GM23338 (cell line): Measurements from ENCODE around the gene ALCAM. TPM values are rescaled to one million over a fixed set of nuclear protein-coding genes. Genes with fewer than 3 reads are reported as not detected.

Experiments used
- ATAC-seq: fragments of 200-7000 bp; cut with Tn5 transposase; 3 replicates; pipeline ENCODE4 v1.9.1; 2020
- DNase-seq: peaks from one replicate; pipeline ENCODE4 v3.0.0-alpha.2; 2015; ENCODE audit warnings: low spot score
- H2AFZ ChIP-seq: fragments of 200-600 bp; sonication (generic); 2 replicates; pipeline ENCODE4 v1.8.0; 2016; ENCODE audit warnings: antibody characterized with exemption, mild to moderate bottlenecking, moderate library complexity
- H3F3A ChIP-seq: fragments of 200-600 bp; sonication (generic); replicated peaks from 2 replicates; pipeline ENCODE4 v1.8.0; 2017; ENCODE audit warnings: antibody characterized with exemption, mixed run types, low read depth
- H3K27ac ChIP-seq: fragments of 200-600 bp; sonication (generic); 2 replicates; pipeline ENCODE4 v1.6.1; 2016; ENCODE audit warnings: low read depth
- H3K27me3 ChIP-seq: fragments of 200-600 bp; sonication (generic); 2 replicates; pipeline ENCODE4 v1.8.0; 2016; ENCODE audit warnings: mild to moderate bottlenecking, mixed run types, moderate library complexity; ENCODE audit not compliant: insufficient read depth
- H3K36me3 ChIP-seq: fragments of 200-600 bp; sonication (generic); 2 replicates; pipeline ENCODE4 v1.8.0; 2016; ENCODE audit warnings: mild to moderate bottlenecking; ENCODE audit not compliant: insufficient read depth
- H3K4me1 ChIP-seq: fragments of 200-600 bp; sonication (generic); 2 replicates; pipeline ENCODE4 v1.8.0; 2016; ENCODE audit warnings: mild to moderate bottlenecking, moderate library complexity; ENCODE audit not compliant: insufficient read depth
- H3K4me2 ChIP-seq: fragments of 200-600 bp; sonication (generic); 2 replicates; pipeline ENCODE4 v1.7.1; 2017; ENCODE audit warnings: mixed run types
- H3K4me3 ChIP-seq: fragments of 200-600 bp; sonication (generic); 2 replicates; pipeline ENCODE4 v1.6.1; 2016; ENCODE audit warnings: mixed run types
- H3K79me2 ChIP-seq: fragments of 200-600 bp; sonication (generic); replicated peaks from 2 replicates; pipeline ENCODE4 v1.8.0; 2017; ENCODE audit warnings: mild to moderate bottlenecking; ENCODE audit not compliant: insufficient read depth
- H3K9me2 ChIP-seq: fragments of 200-600 bp; sonication (generic); 2 replicates; pipeline ENCODE4 v1.8.0; 2017; ENCODE audit not compliant: insufficient read depth
- H4K20me1 ChIP-seq: fragments of 200-600 bp; sonication (generic); replicated peaks from 2 replicates; pipeline ENCODE4 v1.8.0; 2017; ENCODE audit warnings: mild to moderate bottlenecking; ENCODE audit not compliant: insufficient read depth
- H3K27ac Mint-ChIP-seq: 2 replicates; pipeline ENCODE4 v1.8.0; 2020; ENCODE audit warnings: inconsistent platforms, mild to moderate bottlenecking, moderate library complexity, mixed read lengths
- H3K27me3 Mint-ChIP-seq: 3 replicates; pipeline ENCODE4 v1.8.0; 2022; ENCODE audit warnings: low read depth, mild to moderate bottlenecking, moderate library complexity, mixed read lengths, inconsistent platforms; ENCODE audit not compliant: insufficient read depth, poor library complexity
- H3K36me3 Mint-ChIP-seq: 3 replicates; pipeline ENCODE4 v1.8.0; 2021; ENCODE audit warnings: low read depth, mild to moderate bottlenecking, inconsistent platforms, moderate library complexity, mixed read lengths
- H3K4me1 Mint-ChIP-seq: 3 replicates; pipeline ENCODE4 v1.8.0; 2020; ENCODE audit warnings: mild to moderate bottlenecking, inconsistent platforms, mixed read lengths
- H3K4me3 Mint-ChIP-seq: 3 replicates; pipeline ENCODE4 v1.8.0; 2021; ENCODE audit warnings: moderate library complexity, mild to moderate bottlenecking, inconsistent platforms, mixed read lengths
- H3K9me3 Mint-ChIP-seq: 3 replicates; pipeline ENCODE4 v1.8.0; 2020; ENCODE audit warnings: moderate library complexity, mild to moderate bottlenecking, inconsistent platforms, mixed read lengths
- CTCF ChIP-seq, 2 experiments: fragments of 200-600 bp in 1 of 2; sonication (generic) in 1 of 2; conservative IDR thresholded peaks; 2 replicates each; pipeline versions ENCODE4 v1.5.1 to v1.6.1; 2016 to 2017; ENCODE audit warnings: antibody characterized with exemption in 2 of 2, low read depth in 2 of 2, mild to moderate bottlenecking in 2 of 2, moderate library complexity in 1 of 2
- ETS1 ChIP-seq: IDR thresholded peaks from 2 replicates; pipeline ENCODE4 v1.6.1; 2016; ENCODE audit warnings: antibody characterized with exemption
- JUNB ChIP-seq: IDR thresholded peaks from one replicate; pipeline ENCODE4 v1.6.1; 2016; ENCODE audit warnings: antibody characterized with exemption; ENCODE audit not compliant: unreplicated experiment
- POLR2AphosphoS5 ChIP-seq: IDR thresholded peaks from 2 replicates; pipeline ENCODE4 v1.6.1; 2016; ENCODE audit warnings: antibody characterized with exemption, low read depth
- REST ChIP-seq: IDR thresholded peaks from one replicate; pipeline ENCODE4 v1.6.1; 2018; ENCODE audit warnings: antibody characterized with exemption; ENCODE audit not compliant: unreplicated experiment
- STAT1 ChIP-seq: IDR thresholded peaks from one replicate; pipeline ENCODE4 v1.6.1; 2016; ENCODE audit warnings: antibody characterized with exemption; ENCODE audit not compliant: unreplicated experiment
- ZNF114 ChIP-seq: fragments of 250-450 bp; sonication (Bioruptor Pico); IDR thresholded peaks from 2 replicates; pipeline ENCODE4 v1.5.0; 2020; ENCODE audit warnings: mild to moderate bottlenecking, moderate library complexity
- ZNF331 ChIP-seq: fragments of 250-450 bp; sonication (Bioruptor Pico); IDR thresholded peaks from 2 replicates; pipeline ENCODE4 v1.5.0; 2020; ENCODE audit warnings: low read depth, mild to moderate bottlenecking, moderate library complexity
- polyA plus RNA-seq: library from polyadenylated mRNA; unstranded; fragments of >200 nt; fragmentation: Nextera tagmentation; extraction: Ambion mirVana; gene quantifications from 2 replicates; pipeline ENCODE4 v1.2.1, GENCODE V29; 2016
- total RNA-seq: library from RNA; depleted of rRNA; stranded (reverse); fragments of >200 nt; shearing (Covaris generic); gene quantifications from 2 replicates; pipeline ENCODE4 v1.2.3, GENCODE V29; 2014

The ALCAM gene
- total and polyA plus RNA-seq, 2 experiments from 2014 or later, result 11.3 to 36.0 TPM

- H3K4me1 ChIP-seq, result peaks cover 6% of the 10 kb centered on the region; the same call in 1 of the 2 replicates
- H3K4me3 ChIP-seq, result no peak overlapping the region
- ATAC-seq (peak; percentile 40; the same call in 2 of the 3 replicates), DNase-seq (no peak)
- Mint-ChIP-seq H3K9me3 (peaks cover 2% of the 10 kb centered on the region; the same call in 2 of the 3 replicates), H3K27ac (no peak overlapping the region), H3K4me1 (peaks cover 9% of the 10 kb centered on the region), H3K27me3 (peaks cover 2% of the 10 kb centered on the region), H3K36me3 (0 out of 3 replicates have a peak, but pooled peaks cover 5% of the 10 kb centered on the region), H3K4me3 (no peak overlapping the region)
- no peak overlapping the region for H3K27ac ChIP-seq
- no peak overlapping the region for H3K4me2 ChIP-seq
- no peaks in the 10 kb centered on the region for H3F3A ChIP-seq
- no peaks in the 10 kb centered on the region for H3K36me3 ChIP-seq
- 0 out of 2 replicates have a peak, but pooled peaks cover 3% of the 10 kb centered on the region for H4K20me1 ChIP-seq
- TF ChIP-seq ZNF114, result no peak
- no peak for TF ChIP-seq POLR2AphosphoS5
- TF ChIP-seq STAT1, result no peak
- TF ChIP-seq JUNB, result no peak
- TF ChIP-seq ETS1, result no peak
- H2AFZ ChIP-seq, result no peak overlapping the region
- H3K27me3 ChIP-seq, result no peaks in the 10 kb centered on the region
- H3K79me2 ChIP-seq, result 0 out of 2 replicates have a peak, but pooled peaks cover 4% of the 10 kb centered on the region
- H3K9me2 ChIP-seq, result no peaks in the 10 kb centered on the region
Measured at GRCh38 chr3:105456017-105456416, 89.3 kb downstream of the ALCAM start.

- Histone ChIP-seq H3K9me2 (no peaks in the 10 kb centered on the region), H3K36me3 (no peaks in the 10 kb centered on the region), H3K4me2 (no peak overlapping the region), H3K27ac (no peak overlapping the region), H3K27me3 (no peaks in the 10 kb centered on the region), H4K20me1 (0 out of 2 replicates have a peak, but pooled peaks cover 3% of the 10 kb centered on the region), H3K4me3 (no peak overlapping the region), H2AFZ (no peak overlapping the region), H3K4me1 (peaks cover 6% of the 10 kb centered on the region; the same call in 1 of the 2 replicates), H3F3A (no peaks in the 10 kb centered on the region), H3K79me2 (no peaks in the 10 kb centered on the region; the same call in 1 of the 2 replicates)
- H3K4me3 Mint-ChIP-seq, result no peak overlapping the region
- peaks cover 2% of the 10 kb centered on the region for H3K27me3 Mint-ChIP-seq
- no peaks in the 10 kb centered on the region for H3K36me3 Mint-ChIP-seq
- peaks cover 9% of the 10 kb centered on the region for H3K4me1 Mint-ChIP-seq
- no peak overlapping the region for H3K27ac Mint-ChIP-seq
- no peak for ATAC-seq
- no peak for DNase-seq
- H3K9me3 Mint-ChIP-seq, result peaks cover under 1% of the 10 kb centered on the region; the same call in 1 of the 3 replicates
- TF ChIP-seq ZNF331 (CRISPR knock-in tag), result no peak
- TF ChIP-seq ZNF114, result no peak
- no peak for TF ChIP-seq CTCF (conservative IDR thresholded peaks at IDR 0.05; ENCODE audit: low read depth in 2 of 2)
- TF ChIP-seq STAT1, result no peak
- no peak for TF ChIP-seq REST
Measured at GRCh38 chr3:105458518-105459215, 92.0 kb downstream of the ALCAM start.
